Activated CD4-positive, alpha-beta T cell treated with anti-CD3 and anti-CD28 coated beads, Interleukin-2, Interleukin-6, amounts not matched to agents 100 ng/mL and 50 ng/mL, durations not matched to agents 16 hours and 8 hours (primary cell): Measurements from ENCODE around the gene CEACAM3.

Experiments
- DNase-seq: peaks from one replicate; pipeline ENCODE4 v3.0.0-alpha.2; 2020

Gene CEACAM3

DNA sequence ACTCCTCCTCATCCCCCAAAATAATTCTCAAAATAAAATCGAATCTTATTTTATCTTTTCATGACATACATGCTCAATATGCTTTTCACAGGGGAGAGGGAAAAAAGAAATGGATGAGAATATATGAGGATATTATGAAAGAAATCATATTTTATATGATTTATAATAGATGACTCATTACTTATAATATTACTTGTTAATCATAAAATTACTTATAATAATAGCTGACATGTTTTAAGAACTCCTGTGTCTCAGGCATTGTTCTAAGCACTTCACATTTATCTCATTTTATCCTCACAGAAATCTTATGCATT, 3.0 kb upstream of the CEACAM3 start:
- no peak for DNase-seq

DNA sequence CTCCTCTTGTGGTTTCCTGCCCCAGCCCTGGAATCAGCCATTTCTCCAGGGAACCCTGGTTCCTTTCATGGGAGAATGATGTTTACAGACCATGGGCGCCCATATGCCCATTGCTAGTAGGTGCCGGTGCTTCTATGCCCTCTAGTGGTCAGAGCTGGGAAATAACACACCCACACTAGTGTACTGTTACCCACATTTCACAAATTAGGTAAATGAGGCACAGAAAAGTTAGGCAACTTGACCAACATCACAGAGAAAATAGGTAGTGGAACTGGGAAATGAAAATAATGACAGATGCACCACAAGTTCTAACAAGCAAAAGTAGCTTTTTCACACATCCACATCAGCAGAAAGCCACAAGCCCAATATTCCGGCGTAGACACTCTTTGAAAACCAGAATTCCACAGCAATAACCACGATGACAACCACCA, 1.3 kb upstream of the CEACAM3 start:
- DNase-seq: peak; percentile 79

DNA sequence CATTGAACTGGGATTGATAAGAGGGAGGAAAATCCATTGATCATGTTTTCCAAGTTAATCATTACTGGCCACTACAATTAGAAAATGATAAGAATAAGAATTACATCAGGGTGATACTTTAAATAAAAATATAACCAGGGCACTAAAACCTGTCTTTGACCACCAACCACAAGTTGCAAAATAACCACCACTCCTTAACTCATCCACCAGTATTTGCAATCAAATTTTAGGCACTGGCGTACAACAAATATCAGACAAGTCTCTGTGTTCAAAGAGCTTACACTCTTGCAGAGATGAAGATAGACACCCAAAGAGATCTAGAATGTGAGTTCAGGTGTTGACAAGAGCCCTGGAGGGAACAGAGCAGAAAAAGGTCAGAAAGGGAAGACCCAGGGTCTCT, 514 bp downstream of the CEACAM3 start:
- DNase-seq: no peak

DNA sequence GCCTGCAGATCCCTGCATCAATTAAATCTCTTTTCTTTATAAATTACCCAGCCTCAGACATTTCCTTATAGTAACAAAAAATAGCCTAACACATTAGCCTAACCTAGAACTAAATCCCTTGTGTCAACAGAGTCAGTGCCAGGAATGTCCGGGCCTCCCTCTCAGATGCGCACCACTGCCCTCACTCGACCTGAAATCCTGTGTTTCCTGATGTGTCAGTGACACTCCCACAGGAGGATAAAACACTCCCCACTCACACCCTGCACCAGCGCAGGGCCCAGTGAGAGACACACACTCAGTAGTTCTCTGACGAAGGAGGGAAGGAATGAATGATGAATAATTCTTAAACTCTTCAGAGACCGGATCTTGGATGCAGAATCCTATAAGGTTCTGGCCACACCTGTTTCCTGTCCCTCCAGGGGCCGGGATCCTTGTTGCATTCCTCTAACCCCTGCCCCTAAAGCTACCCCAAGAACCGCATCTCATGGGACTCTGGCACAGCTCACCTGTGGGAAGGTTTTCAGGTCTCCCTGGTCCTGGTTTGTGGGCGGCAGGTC, 3.1 kb downstream of the CEACAM3 start:
- DNase-seq: no peak

DNA sequence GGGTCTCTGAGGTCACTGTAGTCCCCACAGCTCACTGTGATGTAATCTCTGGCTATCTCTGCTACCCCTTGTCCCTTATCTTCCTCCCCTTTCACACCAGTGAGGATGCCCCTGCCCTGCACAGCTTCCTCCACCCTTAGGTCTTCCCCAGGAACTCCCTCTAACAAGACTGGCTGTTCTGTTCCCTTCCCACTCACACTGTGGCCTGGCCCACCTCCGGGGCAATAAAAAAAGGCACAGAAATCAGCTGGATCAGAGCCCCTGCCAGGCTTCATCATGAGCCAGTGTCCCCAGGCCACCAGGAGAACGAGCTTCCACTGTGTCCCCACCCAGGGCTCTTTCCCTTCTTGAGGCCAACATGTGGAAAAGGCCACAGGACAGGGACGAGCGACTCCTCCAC, 4.6 kb downstream of the CEACAM3 start:
- DNase-seq: no peak

DNA sequence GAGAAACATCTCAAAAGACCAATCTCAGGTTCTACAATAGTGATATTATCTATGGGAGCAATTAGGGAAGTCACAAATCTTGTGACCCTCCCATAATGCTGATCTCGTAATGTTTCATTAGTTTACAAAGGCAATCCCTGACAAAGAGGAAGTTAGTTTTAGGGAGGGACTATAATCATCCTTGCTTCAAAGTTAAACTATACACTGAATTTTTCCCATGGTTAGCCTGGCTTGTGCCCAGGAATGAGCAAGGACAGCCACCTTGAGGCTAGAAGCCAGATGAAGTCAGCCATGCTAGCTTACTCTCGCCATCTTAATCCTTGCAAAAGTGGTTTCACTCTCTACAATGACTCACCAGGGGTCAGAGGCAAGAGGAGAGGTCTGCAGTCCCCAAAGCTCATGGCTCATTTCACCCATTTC, 5.4 kb downstream of the CEACAM3 start:
- no peak for DNase-seq

DNA sequence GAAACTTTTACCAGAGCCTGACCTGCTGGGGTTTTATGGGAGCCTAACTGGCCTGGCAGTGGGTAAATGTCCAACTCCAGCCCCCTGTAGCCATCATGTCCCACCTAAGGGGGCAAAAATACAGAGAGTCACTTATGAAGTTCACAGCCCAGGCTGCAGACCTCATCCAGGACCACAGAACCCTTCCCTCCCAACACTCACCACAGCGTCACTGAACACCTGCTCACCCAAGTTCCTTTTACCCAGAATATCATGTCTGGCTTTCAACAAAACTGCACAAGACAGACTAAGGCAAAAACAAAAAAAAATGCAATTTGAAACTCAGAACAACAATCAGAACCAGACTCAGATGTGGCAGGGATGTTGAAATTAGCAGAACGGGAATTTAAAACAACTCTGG, 6.4 kb downstream of the CEACAM3 start:
- no peak for DNase-seq

DNA sequence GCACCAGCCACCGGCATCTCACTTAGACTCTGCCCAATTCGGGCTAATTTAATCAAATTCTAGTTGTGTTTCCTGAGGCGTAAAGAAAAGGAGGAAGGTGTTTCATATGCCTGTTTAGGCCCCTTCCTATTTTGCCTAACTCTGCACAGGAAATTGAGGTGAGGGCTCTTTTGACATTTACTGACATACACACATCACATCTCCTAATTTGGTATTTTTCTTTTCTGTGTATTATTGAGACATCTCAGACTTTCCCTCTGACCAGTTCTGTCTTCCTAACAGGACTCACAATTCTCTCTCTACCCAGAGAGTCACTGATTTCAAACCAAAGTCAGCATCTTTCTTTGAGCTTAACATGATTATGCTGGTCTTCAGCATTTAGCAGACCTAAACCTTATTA, 7.9 kb downstream of the CEACAM3 start:
- DNase-seq: no peak

DNA sequence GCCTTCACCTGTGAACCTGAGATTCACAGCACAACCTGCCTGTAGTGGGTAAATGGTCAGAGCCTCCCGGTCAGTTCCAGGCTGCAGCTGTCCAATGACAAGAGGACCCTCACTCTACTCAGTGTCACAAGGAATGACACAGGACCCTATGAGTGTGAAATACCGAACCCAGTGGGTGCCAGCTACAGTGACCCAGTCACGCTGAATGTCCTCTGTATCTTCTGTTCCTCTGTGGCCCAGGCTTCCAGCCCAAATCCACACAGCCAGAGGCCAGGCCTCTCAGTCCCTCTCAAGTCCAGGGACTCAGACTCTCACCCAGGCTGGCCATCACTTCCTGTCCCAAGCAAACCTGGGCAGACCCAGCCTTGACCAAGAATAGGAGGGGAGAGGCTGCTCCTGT, 10.8 kb downstream of the CEACAM3 start:
- DNase-seq: no peak

DNA sequence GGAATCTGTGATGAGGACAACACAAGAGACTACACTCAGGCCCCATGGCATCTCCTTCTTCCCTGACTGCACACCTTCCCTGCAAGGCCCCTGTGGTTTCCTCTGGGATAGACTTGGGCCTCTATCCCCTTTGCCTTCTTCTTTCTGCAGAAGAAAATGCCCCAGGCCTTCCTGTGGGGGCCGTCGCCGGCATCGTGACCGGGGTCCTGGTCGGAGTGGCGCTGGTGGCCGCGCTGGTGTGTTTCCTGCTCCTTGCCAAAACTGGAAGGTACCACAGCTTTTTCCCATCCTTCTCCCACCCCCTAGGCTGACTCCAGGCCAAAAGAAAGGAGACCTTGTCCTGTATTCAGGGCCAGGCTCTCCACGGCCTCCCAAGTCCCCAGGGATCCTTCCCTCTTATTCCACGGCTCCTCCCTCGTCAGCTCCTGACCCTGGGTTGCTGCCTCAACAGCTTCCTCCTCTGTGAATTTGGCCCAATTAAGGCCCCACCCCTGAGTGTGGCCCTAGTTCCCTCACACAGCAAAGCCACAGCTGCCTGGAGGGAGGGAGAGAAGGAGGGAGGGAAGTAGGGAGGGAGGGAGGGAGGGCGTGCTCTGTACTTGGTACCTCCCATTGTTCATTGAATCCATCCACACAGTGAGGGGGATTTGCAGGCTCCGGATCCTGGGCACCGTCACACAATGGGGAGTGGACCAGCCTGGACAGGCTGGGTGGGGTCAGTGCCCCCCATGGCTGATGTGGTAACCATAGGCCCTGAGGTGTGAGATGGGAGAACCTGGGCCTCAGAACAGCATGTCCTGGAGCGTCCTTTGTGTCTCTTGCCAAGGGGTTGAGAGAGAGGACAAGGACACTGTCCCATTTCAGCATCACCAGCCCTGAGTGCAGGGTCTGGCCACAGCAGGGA, 12.5 kb downstream of the CEACAM3 start:
- no peak for DNase-seq

DNA sequence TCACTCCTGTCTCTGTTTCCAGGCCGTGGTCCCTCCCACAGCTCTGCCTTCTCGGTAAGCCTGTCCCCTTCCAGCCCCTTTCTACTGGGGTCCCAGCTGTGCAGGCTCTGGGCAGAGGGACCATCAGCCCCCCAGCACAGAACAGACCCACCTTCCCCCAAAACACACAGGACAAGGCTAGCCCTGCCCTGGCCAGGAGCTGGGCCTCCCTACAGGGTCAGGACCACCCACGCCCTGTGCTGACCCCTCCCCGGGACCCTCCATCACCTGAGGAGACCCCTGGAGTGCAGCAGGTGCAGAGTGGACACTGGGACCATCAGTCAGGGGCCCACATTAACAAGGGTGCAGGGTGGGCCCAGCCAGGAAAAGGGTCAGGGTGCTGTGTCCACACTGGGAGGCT, 13.9 kb downstream of the CEACAM3 start:
- DNase-seq: no peak

DNA sequence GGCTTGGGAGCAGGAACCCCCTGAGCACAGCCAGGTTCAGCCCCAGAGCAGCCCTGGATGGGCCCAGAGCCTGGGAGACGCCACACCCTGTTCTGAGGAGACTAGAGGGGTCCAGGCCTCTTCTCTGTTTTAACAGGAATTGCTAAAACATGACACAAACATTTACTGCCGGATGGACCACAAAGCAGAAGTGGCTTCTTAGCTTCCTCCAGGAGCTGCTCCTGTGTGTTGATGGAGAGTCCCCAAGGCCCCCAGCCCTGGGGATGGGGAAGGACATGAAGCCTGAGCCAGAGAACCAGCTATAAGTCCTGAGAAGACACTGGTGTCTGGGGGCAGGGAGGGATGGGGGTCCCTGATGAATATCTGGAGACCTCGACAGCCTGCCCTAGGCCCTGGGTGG, 14.6 kb downstream of the CEACAM3 start:
- DNase-seq: no peak

DNA sequence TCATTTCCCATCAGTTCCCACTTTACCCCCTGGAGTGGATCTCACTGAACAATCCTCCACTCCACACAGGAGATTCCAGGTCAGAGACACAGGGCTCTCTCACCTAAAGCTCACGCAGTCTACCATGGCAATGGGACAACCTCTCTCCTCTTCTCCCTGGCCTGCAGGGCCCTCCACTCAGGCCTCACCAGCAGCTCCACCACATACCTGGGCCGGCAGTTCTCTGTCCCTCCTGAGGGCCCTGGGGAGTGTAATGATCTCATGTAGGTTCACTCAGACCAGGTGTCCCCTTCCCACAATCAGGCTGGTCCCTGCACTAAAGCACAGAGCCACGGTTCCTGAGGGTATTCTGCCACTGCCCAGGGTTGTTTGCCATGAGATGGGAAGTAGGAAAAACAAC, 15.6 kb downstream of the CEACAM3 start:
- no peak for DNase-seq

DNA sequence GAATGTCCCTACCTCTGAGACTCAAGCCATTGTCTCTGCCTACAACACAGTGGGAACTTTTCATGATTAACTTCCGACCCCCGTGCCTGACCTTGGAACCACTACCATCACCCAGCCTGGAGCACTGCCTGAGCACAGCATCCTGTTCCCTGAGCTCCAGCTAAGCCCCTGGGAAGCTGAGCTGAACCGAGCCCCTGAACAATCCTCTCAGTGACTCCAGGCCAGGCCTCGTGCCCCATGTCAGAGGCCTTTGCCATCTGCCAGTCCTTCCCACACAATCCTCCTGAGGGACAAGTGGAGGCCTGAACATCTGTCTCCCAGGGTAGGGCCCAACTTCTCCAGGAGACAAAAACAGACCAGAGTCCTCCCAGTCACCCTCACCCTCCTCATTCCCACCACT, 17.5 kb downstream of the CEACAM3 start:
- no peak for DNase-seq

DNA sequence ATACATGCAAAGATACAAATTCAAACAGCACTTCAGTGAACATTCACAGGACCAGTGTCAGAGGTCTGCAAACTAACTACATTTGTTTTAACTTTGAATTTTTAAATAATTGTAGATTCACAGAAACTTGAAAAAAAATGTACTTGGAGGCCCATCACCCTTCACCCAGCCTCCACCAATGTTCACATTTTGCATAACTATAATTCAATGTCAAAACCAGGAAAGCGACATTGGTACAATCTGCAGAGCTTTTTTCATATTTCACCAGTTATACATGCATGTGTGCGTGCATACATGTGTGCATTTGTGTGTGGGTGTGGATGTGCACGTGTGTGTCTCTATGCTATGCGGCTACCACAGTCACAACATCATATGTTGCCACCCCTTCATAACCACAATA, 18.9 kb downstream of the CEACAM3 start:
- no peak for DNase-seq

DNA sequence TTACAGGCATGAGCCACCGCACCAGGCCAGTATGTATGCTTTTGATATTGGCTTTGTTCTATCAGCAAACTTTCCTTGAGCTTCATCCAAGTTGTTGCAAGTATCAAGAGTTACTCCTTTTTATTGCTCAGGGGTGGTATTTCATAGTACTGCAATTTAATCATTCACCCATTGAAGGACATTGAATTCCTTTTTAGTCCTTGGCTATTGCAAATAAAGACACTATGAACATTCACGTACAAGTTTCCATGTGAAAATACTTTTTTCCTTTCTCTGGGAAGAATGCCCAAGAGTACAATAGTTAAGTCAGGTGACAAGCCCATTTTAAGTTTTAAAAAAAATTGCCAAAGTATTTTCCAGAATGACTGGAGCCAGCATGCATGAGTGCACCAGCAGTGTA, 20.4 kb downstream of the CEACAM3 start:
- no peak for DNase-seq

DNA sequence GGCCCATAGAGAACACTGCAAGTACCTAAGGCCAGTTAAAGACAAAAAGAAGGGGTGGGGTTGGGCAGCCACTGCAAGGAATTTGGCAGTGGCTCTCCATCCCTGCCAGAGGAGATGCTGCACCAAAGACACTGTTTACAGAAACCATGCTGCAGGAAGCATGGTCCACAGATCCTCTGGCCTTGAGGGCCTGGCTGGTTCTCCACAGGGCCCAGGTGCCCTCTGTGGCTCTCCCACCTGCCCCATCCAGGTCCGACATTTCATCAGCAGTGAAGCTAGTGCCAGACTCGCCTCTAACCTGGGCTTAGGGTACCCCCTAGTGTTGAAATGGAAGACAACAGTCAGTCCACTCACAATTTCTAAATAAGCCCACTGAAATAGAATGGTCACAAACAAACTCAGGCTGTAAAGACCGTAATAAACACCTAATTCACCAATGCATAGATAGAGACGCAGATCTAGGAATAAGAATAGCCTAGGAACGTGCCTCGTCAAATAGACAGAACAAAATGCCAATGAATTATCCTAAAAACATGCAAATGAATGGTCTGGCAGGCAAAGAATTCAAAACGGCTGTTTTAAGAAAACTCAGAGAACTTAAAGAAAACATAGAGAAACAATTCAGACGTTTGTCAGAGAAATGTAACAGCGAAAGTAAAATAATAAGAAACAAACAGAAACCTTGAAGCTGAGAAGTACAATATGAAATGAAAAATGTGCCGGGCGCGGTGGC, 24.8 kb downstream of the CEACAM3 start:
- DNase-seq: peak; percentile 74

DNA sequence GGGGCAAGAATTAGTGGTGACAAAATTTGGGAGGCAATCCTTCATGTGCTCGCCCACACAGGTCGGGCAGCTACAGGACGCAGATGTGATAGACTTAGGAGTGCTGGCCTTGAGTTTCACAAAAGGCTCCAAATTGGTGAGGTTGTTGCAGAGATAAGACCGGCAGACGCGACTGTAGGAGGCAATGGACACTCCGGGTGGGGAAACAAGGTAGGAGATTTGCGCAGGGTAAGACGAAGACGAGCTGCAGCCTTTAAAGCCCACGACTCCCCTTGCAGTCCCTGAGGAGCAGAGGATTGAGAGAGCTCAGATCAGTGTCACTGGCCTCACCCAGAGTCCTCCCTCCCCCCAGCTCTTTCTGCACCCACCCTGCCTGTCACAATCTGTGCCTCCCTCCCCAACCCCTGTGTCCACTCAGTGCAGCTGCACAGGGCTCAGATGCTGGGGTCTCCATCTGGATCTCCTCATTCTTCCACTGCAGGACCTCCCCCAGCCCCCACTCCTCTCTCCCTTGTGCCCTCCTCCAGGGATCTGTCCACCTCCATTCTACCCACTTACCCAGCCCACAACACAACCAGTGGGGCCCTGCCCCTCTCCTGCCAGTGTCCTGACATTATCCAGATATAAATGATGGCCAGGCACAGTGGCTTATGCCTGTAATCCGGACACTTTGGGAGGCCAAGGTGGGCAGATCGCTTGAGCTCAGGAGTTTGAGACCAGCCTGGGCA, 41.8 kb downstream of the CEACAM3 start:
- DNase-seq: no peak

DNA sequence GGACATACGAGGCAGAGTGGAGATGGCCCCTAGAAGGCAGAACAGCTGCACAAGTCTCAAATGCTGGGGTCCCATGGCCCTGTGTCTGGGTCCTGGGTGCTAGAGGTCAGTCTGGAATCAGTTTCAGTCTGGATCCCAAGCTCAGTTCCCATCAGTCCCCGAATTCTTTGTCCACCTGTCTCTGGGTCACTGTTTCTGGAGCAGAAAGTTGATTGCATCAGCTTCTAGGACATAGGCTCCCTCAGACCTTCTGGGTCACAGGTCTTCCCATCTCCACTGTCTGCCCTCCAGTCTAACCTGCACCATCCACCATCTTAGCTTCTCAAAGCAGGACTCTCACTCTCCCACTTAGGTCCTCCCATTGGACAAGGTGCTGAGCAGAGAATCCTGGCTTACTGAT, 42.8 kb downstream of the CEACAM3 start:
- DNase-seq: no peak

DNA sequence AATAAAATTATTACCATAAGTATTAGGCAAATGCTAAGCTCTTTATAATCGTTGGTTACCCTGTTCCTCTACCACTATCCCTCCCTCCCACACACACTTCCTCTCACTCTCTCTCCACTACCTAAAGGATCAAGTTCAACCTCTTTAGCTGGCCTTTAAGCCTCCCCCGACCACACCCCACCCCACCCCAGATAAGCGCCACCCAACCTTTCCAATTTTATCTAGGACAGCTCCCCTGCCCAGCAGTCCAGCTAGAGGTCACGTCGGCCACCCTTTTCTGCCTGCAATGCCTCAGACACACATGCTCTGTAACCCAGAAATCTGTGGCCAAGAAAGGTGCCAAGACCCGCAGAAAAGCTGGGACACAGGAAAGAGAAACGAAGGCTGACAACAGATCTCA, 47.0 kb downstream of the CEACAM3 start:
- no peak for DNase-seq

DNA sequence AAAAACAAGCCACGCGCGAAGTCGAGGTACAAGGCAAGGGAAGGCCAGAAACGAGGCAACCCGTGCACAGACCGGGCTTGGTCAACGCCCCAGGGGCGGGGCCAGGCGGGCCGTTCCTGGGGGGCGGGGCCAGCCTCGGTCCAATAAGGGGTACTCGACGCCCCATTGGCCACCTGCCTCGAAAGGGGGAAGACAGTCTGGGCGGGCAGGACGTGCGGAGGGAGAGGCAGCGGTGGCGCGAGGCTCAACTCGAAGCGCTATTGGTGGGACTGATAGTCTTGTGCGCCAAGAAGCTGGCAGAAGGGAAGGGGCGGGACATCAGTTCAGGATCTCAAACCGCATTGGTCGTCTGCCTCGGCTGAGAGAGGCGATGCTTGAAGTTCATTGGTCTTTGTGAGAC, 48.2 kb downstream of the CEACAM3 start, which contains the start of gene LYPD4:
LYPD4 (minus strand) TSS at position 83 of the 400 bp plus-strand sequence. CDS start 5,398 bp downstream, outside the sequence.
- DNase-seq: no peak

DNA sequence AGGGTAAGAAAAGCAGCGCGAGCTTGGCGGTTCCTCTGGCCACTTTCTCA, 48.4 kb downstream of the CEACAM3 start, which contains the start of gene DMRTC2:
DMRTC2 (plus strand) TSS at position 42 of the 50 bp plus-strand sequence. CDS start 2,387 bp downstream, outside the sequence.
- DNase-seq: no peak

DNA sequence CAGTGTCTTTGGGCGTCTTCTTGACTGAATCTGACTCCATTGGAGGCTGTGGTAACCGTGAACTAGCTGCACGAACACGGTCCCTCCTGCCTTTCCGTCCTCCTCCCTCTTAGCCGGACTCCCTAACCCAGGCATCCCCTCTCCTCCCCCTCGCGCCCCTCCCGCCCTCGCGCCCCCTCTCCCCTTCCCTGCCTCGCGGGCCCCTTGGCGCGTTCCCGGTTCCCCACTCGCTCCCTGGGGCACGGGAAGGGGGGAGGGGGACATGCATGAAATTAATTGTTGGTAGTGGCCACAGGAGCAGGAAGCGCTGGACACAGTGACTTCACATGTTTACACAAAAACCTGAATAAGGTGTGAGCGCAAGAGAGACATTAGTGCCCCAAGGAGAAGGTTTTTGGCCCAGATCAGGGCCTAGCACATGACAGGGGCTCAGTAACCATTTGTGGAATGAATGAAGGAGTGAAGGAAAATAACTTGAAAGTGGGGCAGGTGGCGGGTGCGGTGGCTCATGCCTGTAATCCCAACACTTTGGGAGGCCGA, 48.7 kb downstream of the CEACAM3 start:
- no peak for DNase-seq
